Measurements from ENCODE around the gene DNAJA2. TPM values are rescaled to one million over a fixed set of nuclear protein-coding genes. Genes with fewer than 3 reads are reported as not detected.

The DNAJA2 gene
- polyA plus RNA-seq, 1 donor (not counting 4 experiments of a cell fraction or from before 2014, with no cell fraction given): 36.3 TPM

GRCh38 chr16:46930861-46931260, 42.6 kb downstream of the DNAJA2 start:
- H3K9ac ChIP-seq (ENCODE audit: control insufficient read depth, extremely low read depth, insufficient read depth, low read length): no peak overlapping the region
- no peak overlapping the region for H3K27ac ChIP-seq (ENCODE audit: control insufficient read depth, insufficient read depth, low read length)
- no peaks in the 10 kb centered on the region for H3K27me3 ChIP-seq (ENCODE audit: control insufficient read depth, extremely low read depth, insufficient read depth, low read length)
- no peaks in the 10 kb centered on the region for H3K4me1 ChIP-seq (ENCODE audit: control insufficient read depth, extremely low read depth, insufficient read depth, low read length)
- no peaks in the 10 kb centered on the region for H3K9me1 ChIP-seq (ENCODE audit: control insufficient read depth, extremely low read depth, insufficient read depth, low read length)
- H3K36me3 ChIP-seq (ENCODE audit: control insufficient read depth in 2 of 2, extremely low read depth in 1 of 2, insufficient read depth in 2 of 2, low read length in 2 of 2): peaks cover 11 to 28% of the 10 kb centered on the region in 2 experiments
- no peak for TF ChIP-seq CTCF (optimal IDR thresholded peaks at IDR 0.05 in 1 of 3, IDR thresholded peaks at IDR 0.05 in 1 of 3, conservative IDR thresholded peaks at IDR 0.05 in 1 of 3; ENCODE audit: extremely low read depth in 1 of 3, insufficient read depth in 2 of 3, low read length in 3 of 3)
- TF ChIP-seq EZH2 (IDR thresholded peaks at IDR 0.05; ENCODE audit: low read length): no peak
- H3K79me2 ChIP-seq (ENCODE audit: control insufficient read depth, insufficient read depth, low read length): no peaks in the 10 kb centered on the region
- no peaks in the 10 kb centered on the region for H4K20me1 ChIP-seq (ENCODE audit: control insufficient read depth, extremely low read depth, insufficient read depth, low read length)
- dilution Hi-C loops (cut with MboI; ENCODE audit: extremely low pct_ligation_motif_present, low sequenced_read_pairs): no loop called here
- H3K9me3 ChIP-seq (ENCODE audit: control insufficient read depth, low read depth, low read length): no peaks in the 10 kb centered on the region
- H3K4me3 ChIP-seq (ENCODE audit: control insufficient read depth in 2 of 3, extremely low read depth in 1 of 3, insufficient read depth in 2 of 3, low read depth in 1 of 3, low read length in 3 of 3): no peak overlapping the region
- no peak for DNase-seq (ENCODE audit: low read depth, low spot score)
- FAIRE-seq: no peak
- no peak overlapping the region for H3K4me2 ChIP-seq (ENCODE audit: control insufficient read depth, extremely low read depth, insufficient read depth, low read depth, low read length)
- H2AFZ ChIP-seq (ENCODE audit: control insufficient read depth, low read length): no peak overlapping the region

- Histone ChIP-seq H4K20me1 (ENCODE audit: control insufficient read depth, extremely low read depth, insufficient read depth, low read length) (no peaks in the 10 kb centered on the region), H3K27me3 (ENCODE audit: control insufficient read depth, extremely low read depth, insufficient read depth, low read length) (no peaks in the 10 kb centered on the region), H3K9me3 (ENCODE audit: control insufficient read depth, low read depth, low read length) (no peaks in the 10 kb centered on the region), H3K9ac (ENCODE audit: control insufficient read depth, extremely low read depth, insufficient read depth, low read length) (no peak overlapping the region), H2AFZ (ENCODE audit: control insufficient read depth, low read length) (peak overlapping the region; percentile 30), H3K4me3 (ENCODE audit: control insufficient read depth in 2 of 3, extremely low read depth in 1 of 3, insufficient read depth in 2 of 3, low read depth in 1 of 3, low read length in 3 of 3) (no peak overlapping the region), H3K36me3 (ENCODE audit: control insufficient read depth in 2 of 2, extremely low read depth in 1 of 2, insufficient read depth in 2 of 2, low read length in 2 of 2) (peaks cover 11 to 28% of the 10 kb centered on the region in 2 experiments), H3K79me2 (ENCODE audit: control insufficient read depth, insufficient read depth, low read length) (no peaks in the 10 kb centered on the region), H3K9me1 (ENCODE audit: control insufficient read depth, extremely low read depth, insufficient read depth, low read length) (no peaks in the 10 kb centered on the region), H3K4me2 (ENCODE audit: control insufficient read depth, extremely low read depth, insufficient read depth, low read depth, low read length) (no peak overlapping the region), H3K27ac (ENCODE audit: control insufficient read depth, insufficient read depth, low read length) (no peak overlapping the region), H3K4me1 (ENCODE audit: control insufficient read depth, extremely low read depth, insufficient read depth, low read length) (no peaks in the 10 kb centered on the region)
- dilution Hi-C loops (cut with MboI; ENCODE audit: extremely low pct_ligation_motif_present, low sequenced_read_pairs): no loop called here
- FAIRE-seq: no peak
- peak; percentile 23 for DNase-seq (ENCODE audit: low read depth, low spot score)
- TF ChIP-seq EZH2 (IDR thresholded peaks at IDR 0.05; ENCODE audit: low read length): no peak
- TF ChIP-seq CTCF (optimal IDR thresholded peaks at IDR 0.05 in 1 of 3, IDR thresholded peaks at IDR 0.05 in 1 of 3, conservative IDR thresholded peaks at IDR 0.05 in 1 of 3; ENCODE audit: extremely low read depth in 1 of 3, insufficient read depth in 2 of 3, low read length in 3 of 3): peak; percentile 89 to 95 (median 92)
Observed at GRCh38 chr16:46929378-46930332, 43.8 kb downstream of the DNAJA2 start.
